Measurements from ENCODE around the gene SPEM2.

- TF ChIP-seq CTCF (IDR thresholded peaks at IDR 0.05; ENCODE audit: insufficient read depth, low read depth, low read length), result no peak
- no peak for TF ChIP-seq EZH2 (IDR thresholded peaks at IDR 0.05; ENCODE audit: insufficient read depth, low read length)
Measured at GRCh38 chr17:7475764-7476422, 50.5 kb downstream of the SPEM2 start.

All from astrocyte (in vitro differentiated cells and primary cell).